ENCODE data around the gene VASH1. TPM values are rescaled to one million over a fixed set of nuclear protein-coding genes. Genes with fewer than 3 reads are reported as not detected.

Gene VASH1
- total RNA-seq, 1 experiment from 2014 or later, result 4.3 TPM

DNA sequence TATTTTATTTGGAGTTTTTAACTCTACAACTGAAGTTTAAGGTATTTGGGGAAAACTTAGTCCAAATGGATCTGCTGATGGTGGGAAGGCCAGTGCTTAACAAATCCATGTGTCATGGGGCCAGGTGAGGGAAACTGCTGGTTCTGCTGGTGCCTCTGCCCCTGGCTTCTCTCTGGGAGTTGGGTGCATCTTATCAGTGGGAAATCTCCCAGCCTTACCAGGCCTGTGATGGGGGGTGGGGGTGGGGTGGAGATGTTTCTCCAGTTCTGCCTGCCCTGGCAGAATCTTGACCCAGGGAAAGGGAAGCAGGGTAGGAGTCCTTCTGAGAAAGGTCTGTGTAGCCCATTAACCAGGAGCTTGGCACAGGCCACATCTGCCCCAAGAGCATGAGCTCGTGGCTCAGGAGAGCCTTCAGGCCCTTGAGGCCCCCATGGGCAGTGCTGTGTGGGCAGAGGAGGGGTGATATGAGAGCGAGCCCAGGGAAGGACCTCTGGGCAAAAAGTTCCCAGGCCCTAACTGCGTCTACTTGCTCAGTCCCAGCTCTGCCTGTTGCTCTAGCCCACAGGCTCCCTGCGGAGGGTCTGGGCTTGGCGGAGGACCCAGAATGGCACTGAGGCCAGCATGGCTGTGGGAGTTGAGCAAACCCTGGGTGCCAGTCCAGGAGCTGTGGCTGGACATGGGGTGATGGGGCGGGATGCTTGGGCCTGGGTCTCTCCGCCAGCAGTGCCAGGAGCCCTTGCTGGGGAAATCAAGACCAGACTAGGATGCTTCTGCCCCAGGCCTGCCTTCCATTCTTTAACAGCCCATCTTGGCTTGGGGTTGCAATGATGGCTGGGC, 18.2 kb downstream of the VASH1 start:
- no peak for TF ChIP-seq EZH2 (IDR thresholded peaks at IDR 0.05; ENCODE audit: low read depth)
- TF ChIP-seq, protein P1, sequence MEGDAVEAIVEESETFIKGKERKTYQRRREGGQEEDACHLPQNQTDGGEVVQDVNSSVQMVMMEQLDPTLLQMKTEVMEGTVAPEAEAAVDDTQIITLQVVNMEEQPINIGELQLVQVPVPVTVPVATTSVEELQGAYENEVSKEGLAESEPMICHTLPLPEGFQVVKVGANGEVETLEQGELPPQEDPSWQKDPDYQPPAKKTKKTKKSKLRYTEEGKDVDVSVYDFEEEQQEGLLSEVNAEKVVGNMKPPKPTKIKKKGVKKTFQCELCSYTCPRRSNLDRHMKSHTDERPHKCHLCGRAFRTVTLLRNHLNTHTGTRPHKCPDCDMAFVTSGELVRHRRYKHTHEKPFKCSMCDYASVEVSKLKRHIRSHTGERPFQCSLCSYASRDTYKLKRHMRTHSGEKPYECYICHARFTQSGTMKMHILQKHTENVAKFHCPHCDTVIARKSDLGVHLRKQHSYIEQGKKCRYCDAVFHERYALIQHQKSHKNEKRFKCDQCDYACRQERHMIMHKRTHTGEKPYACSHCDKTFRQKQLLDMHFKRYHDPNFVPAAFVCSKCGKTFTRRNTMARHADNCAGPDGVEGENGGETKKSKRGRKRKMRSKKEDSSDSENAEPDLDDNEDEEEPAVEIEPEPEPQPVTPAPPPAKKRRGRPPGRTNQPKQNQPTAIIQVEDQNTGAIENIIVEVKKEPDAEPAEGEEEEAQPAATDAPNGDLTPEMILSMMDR (conservative IDR thresholded peaks at IDR 0.05), result no peak
- Histone ChIP-seq H3K79me2 (ENCODE audit: low read depth) (no peaks in the 10 kb centered on the region), H3F3A (ENCODE audit: insufficient read depth, low read depth) (no peaks in the 10 kb centered on the region), H3K27me3 (ENCODE audit: insufficient read depth, low read depth) (no peaks in the 10 kb centered on the region), H3K9me3 (ENCODE audit: insufficient read depth, low read depth) (no peaks in the 10 kb centered on the region), H4K20me1 (ENCODE audit: insufficient read depth) (0 out of 2 replicates have a peak, but pooled peaks cover 3% of the 10 kb centered on the region), H3K27ac (no peak overlapping the region), H3K9me2 (ENCODE audit: insufficient read depth) (no peaks in the 10 kb centered on the region), H3K4me1 (replicated peaks; ENCODE audit: insufficient read depth) (no peaks in the 10 kb centered on the region), H3K4me3 (no peak overlapping the region), H3K36me3 (ENCODE audit: low read depth) (no peaks in the 10 kb centered on the region), H2AFZ (no peak overlapping the region), H3K4me2 (no peak overlapping the region)
- BruUV-seq (replicated peaks), result no TSS peak
- no peak for DNase-seq
- CTCF ChIA-PET, result no interaction called here
- POLR2A ChIA-PET (ENCODE audit: unreplicated experiment), result no interaction called here
- intact Hi-C loops (cut with micrococcal nuclease; ENCODE audit: unreplicated experiment), result no loop called here

DNA sequence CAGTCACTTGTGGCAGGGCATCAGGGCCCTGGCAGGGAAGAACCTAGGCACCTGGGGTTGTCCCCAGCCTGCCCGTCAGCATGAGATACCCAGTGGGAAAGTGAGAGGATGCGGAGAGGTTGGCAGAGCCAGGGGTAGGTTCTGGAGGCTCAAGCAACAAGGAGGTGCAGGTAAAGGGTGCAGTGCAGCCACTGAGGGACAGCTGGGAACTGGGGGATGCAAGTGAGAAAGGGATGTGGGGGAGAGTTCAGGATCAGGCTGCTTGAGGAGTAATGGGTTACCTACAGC, 18.7 kb downstream of the VASH1 start:
- Histone ChIP-seq H3K4me3 (no peak overlapping the region), H4K20me1 (ENCODE audit: insufficient read depth) (0 out of 2 replicates have a peak, but pooled peaks cover 6% of the 10 kb centered on the region), H3K27me3 (ENCODE audit: insufficient read depth, low read depth) (no peaks in the 10 kb centered on the region), H3K4me1 (replicated peaks; ENCODE audit: insufficient read depth) (no peaks in the 10 kb centered on the region), H3F3A (ENCODE audit: insufficient read depth, low read depth) (no peaks in the 10 kb centered on the region), H3K9me2 (ENCODE audit: insufficient read depth) (no peaks in the 10 kb centered on the region), H3K36me3 (ENCODE audit: low read depth) (no peaks in the 10 kb centered on the region), H3K9me3 (ENCODE audit: insufficient read depth, low read depth) (no peaks in the 10 kb centered on the region), H2AFZ (no peak overlapping the region), H3K4me2 (no peak overlapping the region), H3K27ac (no peak overlapping the region), H3K79me2 (ENCODE audit: low read depth) (no peaks in the 10 kb centered on the region)
- ChIA-PET CTCF (no interaction called here), POLR2A (ENCODE audit: unreplicated experiment) (no interaction called here)
- TF ChIP-seq EZH2 (IDR thresholded peaks at IDR 0.05; ENCODE audit: low read depth), result no peak
- TF ChIP-seq, protein P1 (conservative IDR thresholded peaks at IDR 0.05), result no peak
- no peak for DNase-seq
- BruUV-seq (replicated peaks), result no TSS peak
- intact Hi-C loops (cut with micrococcal nuclease; ENCODE audit: unreplicated experiment), result no loop called here

DNA sequence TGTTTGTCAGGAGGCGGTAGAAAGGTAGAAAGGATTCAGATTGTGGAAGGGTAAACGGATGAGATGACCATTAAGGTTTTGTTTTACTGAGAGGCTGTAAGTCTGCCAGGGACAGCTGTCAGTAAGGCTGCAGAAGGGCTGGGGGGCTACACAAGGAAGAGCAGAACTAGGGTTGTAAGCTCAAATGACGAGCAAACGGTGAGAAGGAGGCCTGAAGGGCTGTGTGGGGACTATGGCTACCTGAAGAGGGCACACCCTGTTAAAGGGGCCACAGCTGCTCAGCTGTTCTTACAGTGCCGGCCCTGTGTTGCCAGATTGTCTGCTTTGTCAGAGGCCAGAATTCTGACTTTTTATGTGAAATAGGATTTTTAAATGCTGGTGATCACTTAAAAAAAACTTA, 19.1 kb downstream of the VASH1 start:
- H3K4me2 ChIP-seq, result no peak overlapping the region
- ChIA-PET POLR2A (ENCODE audit: unreplicated experiment) (no interaction called here), CTCF (no interaction called here)
- no peak for TF ChIP-seq EZH2 (IDR thresholded peaks at IDR 0.05; ENCODE audit: low read depth)
- TF ChIP-seq, protein P1 (conservative IDR thresholded peaks at IDR 0.05), result no peak
- H3K4me3 ChIP-seq, result no peak overlapping the region
- H3K9me2 ChIP-seq (ENCODE audit: insufficient read depth), result no peaks in the 10 kb centered on the region
- no peaks in the 10 kb centered on the region for H3F3A ChIP-seq (ENCODE audit: insufficient read depth, low read depth)
- no peak for DNase-seq
- no TSS peak for BruUV-seq (replicated peaks)
- no peak overlapping the region for H2AFZ ChIP-seq
- no peaks in the 10 kb centered on the region for H3K4me1 ChIP-seq (replicated peaks; ENCODE audit: insufficient read depth)
- no peaks in the 10 kb centered on the region for H3K79me2 ChIP-seq (ENCODE audit: low read depth)
- H3K27ac ChIP-seq, result no peak overlapping the region
- no peaks in the 10 kb centered on the region for H3K9me3 ChIP-seq (ENCODE audit: insufficient read depth, low read depth)
- H3K27me3 ChIP-seq (ENCODE audit: insufficient read depth, low read depth), result no peaks in the 10 kb centered on the region
- intact Hi-C loops (cut with micrococcal nuclease; ENCODE audit: unreplicated experiment), result no loop called here
- 0 out of 2 replicates have a peak, but pooled peaks cover 6% of the 10 kb centered on the region for H4K20me1 ChIP-seq (ENCODE audit: insufficient read depth)
- no peaks in the 10 kb centered on the region for H3K36me3 ChIP-seq (ENCODE audit: low read depth)
